Liver (tissue), 9 donors: ENCODE measurements around the gene GIPC1. TPM values are rescaled to one million over a fixed set of nuclear protein-coding genes. Genes with fewer than 3 reads are reported as not detected.

Source experiments
- DNase-seq: peaks from one replicate; pipeline ENCODE4 v3.0.0-alpha.2; 2017; ENCODE audit warnings: low spot score
- H3K27ac ChIP-seq, 2 donors: one replicate each; pipeline ENCODE4 v1.7.0; 2013; ENCODE audit warnings: inconsistent platforms in 2 of 2, low read length in 2 of 2, control low read depth in 1 of 2, low read depth in 1 of 2, mild to moderate bottlenecking in 1 of 2
- H3K27me3 ChIP-seq, 4 donors: one replicate each; pipeline versions ENCODE4 v1.6.1 to v1.7.0; 2013; ENCODE audit warnings: low read length in 3 of 4, inconsistent platforms in 1 of 4, mild to moderate bottlenecking in 1 of 4, moderate library complexity in 1 of 4; ENCODE audit not compliant: control insufficient read depth in 4 of 4, insufficient read depth in 4 of 4
- H3K36me3 ChIP-seq, 4 donors: one replicate each; pipeline versions ENCODE4 v1.6.1 to v1.7.0; 2013; ENCODE audit warnings: low read length in 3 of 4, mild to moderate bottlenecking in 3 of 4, low read depth in 1 of 4, moderate library complexity in 1 of 4; ENCODE audit not compliant: control insufficient read depth in 4 of 4, insufficient read depth in 3 of 4
- H3K4me1 ChIP-seq, 4 donors: one replicate each; pipeline versions ENCODE4 v1.6.1 to v1.7.0; 2013; ENCODE audit warnings: low read length in 3 of 4, mild to moderate bottlenecking in 3 of 4, moderate library complexity in 1 of 4; ENCODE audit not compliant: control insufficient read depth in 4 of 4, insufficient read depth in 4 of 4
- H3K4me3 ChIP-seq, 3 donors: one replicate each; pipeline versions ENCODE4 v1.6.1 to v1.7.0; 2013; ENCODE audit warnings: low read length in 3 of 3, control low read depth in 1 of 3, low read depth in 1 of 3, mild to moderate bottlenecking in 1 of 3
- H3K9ac ChIP-seq, 2 donors: one replicate each; pipeline ENCODE4 v1.7.0; 2013; ENCODE audit warnings: low read length in 2 of 2, mild to moderate bottlenecking in 2 of 2, moderate library complexity in 2 of 2, control low read depth in 1 of 2, low read depth in 1 of 2
- H3K9me3 ChIP-seq, 4 donors: one replicate each; pipeline versions ENCODE4 v1.6.1 to v1.7.0; 2013; ENCODE audit warnings: low read length in 3 of 4; ENCODE audit not compliant: control insufficient read depth in 4 of 4
- EGR1 ChIP-seq, 2 donors: IDR thresholded peaks; 2 replicates each; pipeline ENCODE4 v1.6.1; 2016 to 2018; ENCODE audit warnings: antibody characterized with exemption in 2 of 2, low read depth in 2 of 2
- FOXA1 ChIP-seq: IDR thresholded peaks from 2 replicates; pipeline ENCODE4 v1.6.1; 2016; ENCODE audit warnings: antibody characterized with exemption
- FOXA2 ChIP-seq: IDR thresholded peaks from 2 replicates; pipeline ENCODE4 v1.6.1; 2016; ENCODE audit warnings: antibody characterized with exemption
- GABPA ChIP-seq, 2 donors: IDR thresholded peaks in 1 of 2; conservative IDR thresholded peaks in 1 of 2; 2 replicates each; pipeline ENCODE4 v1.6.1; 2016; ENCODE audit warnings: antibody characterized with exemption in 2 of 2, mild to moderate bottlenecking in 1 of 2, moderate library complexity in 1 of 2
- HNF4A ChIP-seq, 2 donors: conservative IDR thresholded peaks; 2 replicates each; pipeline ENCODE4 v1.6.1; 2016; ENCODE audit warnings: antibody characterized with exemption in 2 of 2, mild to moderate bottlenecking in 2 of 2
- HNF4G ChIP-seq: IDR thresholded peaks from 2 replicates; pipeline ENCODE4 v1.6.1; 2016; ENCODE audit warnings: antibody characterized with exemption
- JUND ChIP-seq, 2 donors: IDR thresholded peaks; 2 replicates each; pipeline ENCODE4 v1.6.1; 2016; ENCODE audit warnings: antibody characterized with exemption in 2 of 2
- NR2F2 ChIP-seq: IDR thresholded peaks from 2 replicates; pipeline ENCODE4 v1.6.1; 2016; ENCODE audit warnings: antibody characterized with exemption
- RAD21 ChIP-seq, 2 donors: IDR thresholded peaks; 2 replicates each; pipeline ENCODE4 v1.6.1; 2016; ENCODE audit warnings: antibody characterized with exemption in 2 of 2, mild to moderate bottlenecking in 2 of 2
- RXRA ChIP-seq, 2 donors: IDR thresholded peaks; 2 replicates each; pipeline ENCODE4 v1.6.1; 2017 to 2018; ENCODE audit warnings: antibody characterized with exemption in 2 of 2, mild to moderate bottlenecking in 1 of 2
- SP1 ChIP-seq: IDR thresholded peaks from 2 replicates; pipeline ENCODE4 v1.6.1; 2018; ENCODE audit warnings: antibody characterized with exemption, mild to moderate bottlenecking
- TAF1 ChIP-seq: conservative IDR thresholded peaks from 2 replicates; pipeline ENCODE4 v1.6.1; 2016; ENCODE audit warnings: antibody characterized with exemption, mild to moderate bottlenecking
- YY1 ChIP-seq: IDR thresholded peaks from 2 replicates; pipeline ENCODE4 v1.6.1; 2016; ENCODE audit warnings: antibody characterized with exemption, mild to moderate bottlenecking
- WGBS: extraction: QIAGEN DNeasy Blood & Tissue Kit; methylation state at CpG from one replicate; pipeline ENCODE4 v1.1.7; 2013; 5-methylcytosine and 5-hydroxymethylcytosine counted together
- polyA plus RNA-seq, 2 donors: library from polyadenylated mRNA; stranded (reverse) in 1 of 2; unstranded in 1 of 2; fragments of 200-250 nt in 1 of 2; fragments of >200 nt in 1 of 2; fragmentation: Nextera tagmentation in 1 of 2; extraction: Ambion mirVana in 1 of 2; gene quantifications; one replicate each; pipeline versions ENCODE4 v1.2.1 to v1.2.3, GENCODE V29; 2013 to 2015
- total RNA-seq, 2 donors: library from RNA; depleted of rRNA; stranded (reverse); fragments of >200 nt; gene quantifications; one replicate each; pipeline ENCODE4 v1.2.3, GENCODE V29; 2014
- TF ChIP-seq, protein P1 (sequence below): IDR thresholded peaks from 2 replicates; pipeline ENCODE4 v1.6.1; 2016; ENCODE audit warnings: antibody characterized with exemption
- TF ChIP-seq, protein P2 (sequence below): IDR thresholded peaks from 2 replicates; pipeline ENCODE4 v1.6.1; 2016; ENCODE audit warnings: antibody characterized with exemption
- TF ChIP-seq, protein P3 (sequence below): IDR thresholded peaks from 2 replicates; pipeline ENCODE4 v1.6.1; 2016; ENCODE audit warnings: antibody characterized with exemption, mild to moderate bottlenecking
- TF ChIP-seq, protein P4 (sequence below): IDR thresholded peaks from 2 replicates; pipeline ENCODE4 v1.6.1; 2016; ENCODE audit warnings: antibody characterized with exemption
- donor health status: healthy.
- donor health status: healthy.
- donor health status: healthy.
- donor health status: healthy.
- donor health status: healthy.

The GIPC1 gene
- total and polyA plus RNA-seq, 4 donors, result 18.4 to 34.5 (median 25.5) TPM

DNA sequence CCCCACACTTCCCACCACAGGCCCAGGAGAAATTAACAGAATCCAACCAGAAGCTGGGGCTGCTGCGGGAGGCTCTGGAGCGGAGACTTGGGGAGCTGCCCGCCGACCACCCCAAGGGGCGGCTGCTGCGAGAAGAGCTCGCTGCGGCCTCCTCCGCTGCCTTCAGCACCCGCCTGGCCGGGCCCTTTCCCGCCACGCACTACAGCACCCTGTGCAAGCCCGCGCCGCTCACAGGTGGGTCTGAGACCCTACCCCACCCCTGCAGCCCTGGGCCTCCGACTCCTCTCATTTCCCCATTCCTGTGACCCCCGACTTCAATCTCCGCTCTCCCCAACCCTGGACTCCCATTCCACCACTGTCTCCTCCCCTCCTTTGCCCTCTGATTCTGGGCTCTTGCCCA is 45.1 kb downstream of the GIPC1 start:
- 99% methylated on average over 19 of the region's 19 CpGs for WGBS
- TF ChIP-seq FOXA2 (no peak), FOXA1 (no peak)
- TF ChIP-seq, protein P1, sequence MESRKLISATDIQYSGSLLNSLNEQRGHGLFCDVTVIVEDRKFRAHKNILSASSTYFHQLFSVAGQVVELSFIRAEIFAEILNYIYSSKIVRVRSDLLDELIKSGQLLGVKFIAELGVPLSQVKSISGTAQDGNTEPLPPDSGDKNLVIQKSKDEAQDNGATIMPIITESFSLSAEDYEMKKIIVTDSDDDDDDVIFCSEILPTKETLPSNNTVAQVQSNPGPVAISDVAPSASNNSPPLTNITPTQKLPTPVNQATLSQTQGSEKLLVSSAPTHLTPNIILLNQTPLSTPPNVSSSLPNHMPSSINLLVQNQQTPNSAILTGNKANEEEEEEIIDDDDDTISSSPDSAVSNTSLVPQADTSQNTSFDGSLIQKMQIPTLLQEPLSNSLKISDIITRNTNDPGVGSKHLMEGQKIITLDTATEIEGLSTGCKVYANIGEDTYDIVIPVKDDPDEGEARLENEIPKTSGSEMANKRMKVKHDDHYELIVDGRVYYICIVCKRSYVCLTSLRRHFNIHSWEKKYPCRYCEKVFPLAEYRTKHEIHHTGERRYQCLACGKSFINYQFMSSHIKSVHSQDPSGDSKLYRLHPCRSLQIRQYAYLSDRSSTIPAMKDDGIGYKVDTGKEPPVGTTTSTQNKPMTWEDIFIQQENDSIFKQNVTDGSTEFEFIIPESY, result no peak
- TF ChIP-seq, protein P2, sequence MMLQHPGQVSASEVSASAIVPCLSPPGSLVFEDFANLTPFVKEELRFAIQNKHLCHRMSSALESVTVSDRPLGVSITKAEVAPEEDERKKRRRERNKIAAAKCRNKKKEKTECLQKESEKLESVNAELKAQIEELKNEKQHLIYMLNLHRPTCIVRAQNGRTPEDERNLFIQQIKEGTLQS, result no peak
- DNase-seq, result no peak
- H3K9me3 ChIP-seq, result no peaks in the 10 kb centered on the region
- H3K9ac ChIP-seq, result no peak overlapping the region
- no peaks in the 10 kb centered on the region for H3K27me3 ChIP-seq
- H3K4me3 ChIP-seq, result no peak overlapping the region
- H3K36me3 ChIP-seq, result peaks cover 10 to 43% (median 31%) of the 10 kb centered on the region in 4 donors
- no peak overlapping the region for H3K27ac ChIP-seq
- H3K4me1 ChIP-seq, result no peaks in the 10 kb centered on the region

DNA sequence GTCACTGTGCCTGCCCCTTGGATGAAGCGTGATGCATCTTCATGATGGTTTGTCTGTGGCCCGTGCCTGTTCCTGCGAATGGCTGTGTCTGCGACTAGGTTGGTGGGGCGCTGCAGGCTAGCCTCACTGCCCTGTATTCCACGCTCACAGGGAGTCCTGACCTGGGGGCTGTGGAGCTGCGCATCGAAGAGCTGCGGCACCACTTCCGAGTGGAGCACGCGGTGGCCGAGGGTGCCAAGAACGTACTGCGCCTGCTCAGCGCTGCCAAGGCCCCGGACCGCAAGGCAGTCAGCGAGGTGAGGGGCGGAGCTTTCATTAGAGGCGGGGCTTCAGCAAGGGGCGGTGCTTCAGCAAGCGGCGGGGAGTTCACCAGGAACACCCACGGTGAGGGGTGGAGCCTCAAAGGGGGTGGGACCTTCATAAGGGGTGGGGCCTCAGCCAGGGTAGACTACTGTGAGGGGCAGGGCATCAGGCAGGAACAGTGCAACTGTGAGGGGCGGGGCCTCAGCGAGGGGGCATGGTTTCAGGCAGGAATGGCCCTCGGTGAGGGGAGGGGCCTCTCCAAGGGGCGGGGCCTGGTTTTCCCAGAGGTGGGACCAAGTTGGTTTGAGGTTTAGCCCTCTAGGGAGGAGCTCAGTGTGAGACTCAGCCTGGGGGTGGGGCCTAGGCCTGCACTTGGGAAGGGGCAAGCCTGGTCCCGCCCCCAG is 45.6 kb downstream of the GIPC1 start:
- H3K27me3 ChIP-seq, result no peaks in the 10 kb centered on the region
- no peak for TF ChIP-seq FOXA2
- TF ChIP-seq HNF4A (conservative IDR thresholded peaks at IDR 0.05), result no peak
- TF ChIP-seq GABPA (IDR thresholded peaks at IDR 0.05 in 1 of 2, conservative IDR thresholded peaks at IDR 0.05 in 1 of 2), result no peak
- TF ChIP-seq NR2F2, result no peak
- TF ChIP-seq, protein P3, sequence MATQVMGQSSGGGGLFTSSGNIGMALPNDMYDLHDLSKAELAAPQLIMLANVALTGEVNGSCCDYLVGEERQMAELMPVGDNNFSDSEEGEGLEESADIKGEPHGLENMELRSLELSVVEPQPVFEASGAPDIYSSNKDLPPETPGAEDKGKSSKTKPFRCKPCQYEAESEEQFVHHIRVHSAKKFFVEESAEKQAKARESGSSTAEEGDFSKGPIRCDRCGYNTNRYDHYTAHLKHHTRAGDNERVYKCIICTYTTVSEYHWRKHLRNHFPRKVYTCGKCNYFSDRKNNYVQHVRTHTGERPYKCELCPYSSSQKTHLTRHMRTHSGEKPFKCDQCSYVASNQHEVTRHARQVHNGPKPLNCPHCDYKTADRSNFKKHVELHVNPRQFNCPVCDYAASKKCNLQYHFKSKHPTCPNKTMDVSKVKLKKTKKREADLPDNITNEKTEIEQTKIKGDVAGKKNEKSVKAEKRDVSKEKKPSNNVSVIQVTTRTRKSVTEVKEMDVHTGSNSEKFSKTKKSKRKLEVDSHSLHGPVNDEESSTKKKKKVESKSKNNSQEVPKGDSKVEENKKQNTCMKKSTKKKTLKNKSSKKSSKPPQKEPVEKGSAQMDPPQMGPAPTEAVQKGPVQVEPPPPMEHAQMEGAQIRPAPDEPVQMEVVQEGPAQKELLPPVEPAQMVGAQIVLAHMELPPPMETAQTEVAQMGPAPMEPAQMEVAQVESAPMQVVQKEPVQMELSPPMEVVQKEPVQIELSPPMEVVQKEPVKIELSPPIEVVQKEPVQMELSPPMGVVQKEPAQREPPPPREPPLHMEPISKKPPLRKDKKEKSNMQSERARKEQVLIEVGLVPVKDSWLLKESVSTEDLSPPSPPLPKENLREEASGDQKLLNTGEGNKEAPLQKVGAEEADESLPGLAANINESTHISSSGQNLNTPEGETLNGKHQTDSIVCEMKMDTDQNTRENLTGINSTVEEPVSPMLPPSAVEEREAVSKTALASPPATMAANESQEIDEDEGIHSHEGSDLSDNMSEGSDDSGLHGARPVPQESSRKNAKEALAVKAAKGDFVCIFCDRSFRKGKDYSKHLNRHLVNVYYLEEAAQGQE, result no peak
- TF ChIP-seq SP1, result no peak
- TF ChIP-seq JUND (IDR thresholded peaks at IDR 0.05), result no peak
- no peak for TF ChIP-seq TAF1
- TF ChIP-seq, protein P4, sequence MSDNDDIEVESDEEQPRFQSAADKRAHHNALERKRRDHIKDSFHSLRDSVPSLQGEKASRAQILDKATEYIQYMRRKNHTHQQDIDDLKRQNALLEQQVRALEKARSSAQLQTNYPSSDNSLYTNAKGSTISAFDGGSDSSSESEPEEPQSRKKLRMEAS, result no peak
- TF ChIP-seq EGR1 (IDR thresholded peaks at IDR 0.05; ENCODE audit: low read depth in 2 of 2), result no peak
- TF ChIP-seq HNF4G, result no peak
- TF ChIP-seq RXRA (IDR thresholded peaks at IDR 0.05), result no peak
- TF ChIP-seq RAD21 (IDR thresholded peaks at IDR 0.05), result no peak
- TF ChIP-seq, protein P2, result no peak
- TF ChIP-seq, protein P1, result no peak
- TF ChIP-seq YY1, result no peak

More for the DNA sequence above, 45.6 kb downstream of the GIPC1 start:
- Histone ChIP-seq H3K36me3 (peaks cover 10 to 44% (median 31%) of the 10 kb centered on the region in 4 donors), H3K27ac (no peak overlapping the region), H3K4me1 (no peaks in the 10 kb centered on the region), H3K9me3 (no peaks in the 10 kb centered on the region), H3K9ac (no peak overlapping the region), H3K4me3 (no peak overlapping the region)
- WGBS, result 87% methylated on average over 30 of the region's 30 CpGs
- peak; percentile 62 for DNase-seq
